Stimulated activated CD8-positive, alpha-beta memory T cell treated with anti-CD3 and anti-CD28 coated beads, Interleukin-12 subunit alpha, Interleukin-12 subunit beta, amount 100 ng/mL, for 1 hour (primary cell): ENCODE data around the gene OPHN1.
"Not testable (repeated sequence)": the region's sequence is repeated elsewhere in the genome, so short reads cannot be mapped to it uniquely, and the experiment has no call there.

Experiments used
- DNase-seq: peaks from one replicate; pipeline ENCODE4 v3.0.0-alpha.2; 2020; ENCODE audit warnings: low read depth

OPHN1 gene

GRCh38 chrX:68358679-68359078 is 74.6 kb downstream of the OPHN1 start:
- no peak for DNase-seq

- DNase-seq: no peak
These were observed 77.7 kb downstream of the OPHN1 start for GRCh38 chrX:68355629-68355920.

- no peak for DNase-seq
These were observed 78.2 kb downstream of the OPHN1 start for GRCh38 chrX:68354879-68355628.

GRCh38 chrX:68345025-68345424 is 88.3 kb downstream of the OPHN1 start:
- DNase-seq: no peak

GRCh38 chrX:68343551-68343950 is 89.7 kb downstream of the OPHN1 start:
- DNase-seq: no peak

- no peak for DNase-seq
These were observed 101.0 kb downstream of the OPHN1 start for GRCh38 chrX:68332201-68332731.

- not testable (repeated sequence) for DNase-seq
These were observed 106.5 kb downstream of the OPHN1 start for GRCh38 chrX:68326841-68327240.

GRCh38 chrX:68307769-68308168 is 125.5 kb downstream of the OPHN1 start:
- DNase-seq: no peak

GRCh38 chrX:68304602-68305001 is 128.7 kb downstream of the OPHN1 start:
- DNase-seq: no peak

- DNase-seq: no peak
These were observed 133.4 kb downstream of the OPHN1 start for GRCh38 chrX:68299898-68300297.

- no peak for DNase-seq
These were observed 140.8 kb downstream of the OPHN1 start for GRCh38 chrX:68292471-68292870.

GRCh38 chrX:68288127-68288526 is 145.2 kb downstream of the OPHN1 start:
- DNase-seq: no peak

GRCh38 chrX:68287419-68287818 is 145.9 kb downstream of the OPHN1 start:
- no peak for DNase-seq

GRCh38 chrX:68286980-68287379 is 146.3 kb downstream of the OPHN1 start:
- no peak for DNase-seq

- no peak for DNase-seq
These were observed 147.2 kb downstream of the OPHN1 start for GRCh38 chrX:68286076-68286475.

- DNase-seq: no peak
These were observed 148.9 kb downstream of the OPHN1 start for GRCh38 chrX:68284281-68284904.

GRCh38 chrX:68273887-68274286 is 159.4 kb downstream of the OPHN1 start:
- DNase-seq: no peak

GRCh38 chrX:68264793-68265192 is 168.5 kb downstream of the OPHN1 start:
- not testable (repeated sequence) for DNase-seq

GRCh38 chrX:68261060-68261672 is 172.1 kb downstream of the OPHN1 start:
- no peak for DNase-seq

GRCh38 chrX:68256990-68257389 is 176.3 kb downstream of the OPHN1 start:
- DNase-seq: no peak

GRCh38 chrX:68254738-68255645 is 178.3 kb downstream of the OPHN1 start:
- DNase-seq: no peak

- DNase-seq: no peak
These were observed 180.6 kb downstream of the OPHN1 start for GRCh38 chrX:68252664-68253063.
